Activated CD4-positive, alpha-beta T cell treated with anti-CD3 and anti-CD28 coated beads, Interleukin-2, amount 10 ng/mL, durations not matched to agents 24 days and 14 days (primary cell): ENCODE measurements around the gene NOL6. TPM values are rescaled to one million over a fixed set of nuclear protein-coding genes. Genes with fewer than 3 reads are reported as not detected.
"Not testable (repeated sequence)": the region's sequence is repeated elsewhere in the genome, so short reads cannot be mapped to it uniquely, and the experiment has no call there.

Experiments used
- DNase-seq: peaks from one replicate; pipeline ENCODE4 v3.0.0; 2022
- H3K27ac Mint-ChIP-seq: one replicate; pipeline ENCODE4 v1.8.0; 2022; ENCODE audit warnings: mild to moderate bottlenecking, mixed read lengths
- H3K27me3 Mint-ChIP-seq: one replicate; pipeline ENCODE4 v1.8.0; 2022; ENCODE audit warnings: mixed read lengths
- H3K36me3 Mint-ChIP-seq: one replicate; pipeline ENCODE4 v1.8.0; 2022; ENCODE audit warnings: low read depth, mild to moderate bottlenecking, mixed read lengths
- H3K4me1 Mint-ChIP-seq: one replicate; pipeline ENCODE4 v1.8.0; 2021; ENCODE audit warnings: mixed read lengths
- H3K4me3 Mint-ChIP-seq: one replicate; pipeline ENCODE4 v1.8.0; 2022; ENCODE audit warnings: mild to moderate bottlenecking, moderate library complexity, mixed read lengths
- H3K9me3 Mint-ChIP-seq: one replicate; pipeline ENCODE4 v1.8.0; 2021; ENCODE audit warnings: mixed read lengths
- intact Hi-C: fragments of 100-400 bp; cut with micrococcal nuclease; formaldehyde crosslinking; loops from one replicate; pipeline ENCODE4 v1.15.1; 2023
- total RNA-seq: library from RNA; stranded (reverse); gene quantifications from 2 replicates; pipeline ENCODE4 v1.2.3, GENCODE V29; 2022

NOL6 gene
- total RNA-seq, 1 donor from 2014 or later: 86.7 TPM

- H3K27ac Mint-ChIP-seq, intact Hi-C loops, DNase-seq, H3K4me3 Mint-ChIP-seq, H3K9me3 Mint-ChIP-seq, H3K4me1 Mint-ChIP-seq, H3K36me3 Mint-ChIP-seq: not testable (repeated sequence)
- peaks cover 22% of the 10 kb centered on the region for H3K27me3 Mint-ChIP-seq
These were observed 20.1 kb upstream of the NOL6 start for GRCh38 chr9:33493819-33494218.

GRCh38 chr9:33489066-33489465, 15.3 kb upstream of the NOL6 start:
- H3K27me3 Mint-ChIP-seq: peaks cover 15% of the 10 kb centered on the region
- no peaks in the 10 kb centered on the region for H3K9me3 Mint-ChIP-seq
- H3K27ac Mint-ChIP-seq: no peak overlapping the region
- H3K36me3 Mint-ChIP-seq: no peaks in the 10 kb centered on the region
- no peaks in the 10 kb centered on the region for H3K4me1 Mint-ChIP-seq
- no peak overlapping the region for H3K4me3 Mint-ChIP-seq
- DNase-seq: no peak
- intact Hi-C loops: no loop called here

DNA sequence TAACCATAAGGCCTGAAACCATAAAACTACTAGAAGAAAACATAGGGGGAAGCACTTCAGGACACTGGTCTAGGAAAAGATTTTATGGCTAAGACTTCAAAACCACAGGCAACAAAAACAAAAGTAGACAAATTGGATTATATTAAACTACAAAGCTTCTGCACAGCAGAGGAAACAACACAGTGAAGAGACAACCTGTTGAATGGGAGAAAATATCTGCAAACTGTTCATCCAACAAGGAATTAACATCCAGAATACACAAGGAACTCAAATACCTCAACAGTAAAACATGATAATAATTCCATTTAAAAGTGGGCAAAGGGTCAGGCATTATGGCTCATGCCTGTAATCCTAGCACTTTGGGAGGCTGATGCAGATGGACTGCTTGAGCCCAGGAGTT, 11.6 kb upstream of the NOL6 start:
- H3K4me3 Mint-ChIP-seq, H3K27ac Mint-ChIP-seq, H3K4me1 Mint-ChIP-seq, DNase-seq, intact Hi-C loops, H3K9me3 Mint-ChIP-seq, H3K36me3 Mint-ChIP-seq: not testable (repeated sequence)
- H3K27me3 Mint-ChIP-seq: peaks cover 13% of the 10 kb centered on the region

GRCh38 chr9:33480976-33481375, 7.3 kb upstream of the NOL6 start:
- Mint-ChIP-seq H3K27ac (no peak overlapping the region), H3K36me3 (no peaks in the 10 kb centered on the region), H3K4me1 (no peaks in the 10 kb centered on the region), H3K9me3 (no peaks in the 10 kb centered on the region), H3K27me3 (peaks cover 3% of the 10 kb centered on the region), H3K4me3 (no peak overlapping the region)
- intact Hi-C loops: no loop called here
- no peak for DNase-seq

GRCh38 chr9:33480106-33480505, 6.4 kb upstream of the NOL6 start:
- no peak overlapping the region for H3K27ac Mint-ChIP-seq
- no peak overlapping the region for H3K4me3 Mint-ChIP-seq
- DNase-seq: no peak
- intact Hi-C loops: no loop called here
- no peaks in the 10 kb centered on the region for H3K36me3 Mint-ChIP-seq
- no peaks in the 10 kb centered on the region for H3K4me1 Mint-ChIP-seq
- no peaks in the 10 kb centered on the region for H3K9me3 Mint-ChIP-seq
- peaks cover under 1% of the 10 kb centered on the region for H3K27me3 Mint-ChIP-seq

GRCh38 chr9:33476503-33476902, 2.8 kb upstream of the NOL6 start:
- DNase-seq: no peak
- Mint-ChIP-seq H3K27me3 (no peaks in the 10 kb centered on the region), H3K4me3 (no peak overlapping the region), H3K9me3 (no peaks in the 10 kb centered on the region), H3K36me3 (peaks cover 20% of the 10 kb centered on the region), H3K27ac (no peak overlapping the region), H3K4me1 (peaks cover 11% of the 10 kb centered on the region)
- intact Hi-C loops: no loop called here

GRCh38 chr9:33475357-33475756, 1.6 kb upstream of the NOL6 start:
- Mint-ChIP-seq H3K27me3 (no peaks in the 10 kb centered on the region), H3K36me3 (peaks cover 28% of the 10 kb centered on the region), H3K4me3 (no peak overlapping the region), H3K27ac (no peak overlapping the region), H3K4me1 (peaks cover 15% of the 10 kb centered on the region), H3K9me3 (no peaks in the 10 kb centered on the region)
- intact Hi-C loops: no loop called here
- no peak for DNase-seq

DNA sequence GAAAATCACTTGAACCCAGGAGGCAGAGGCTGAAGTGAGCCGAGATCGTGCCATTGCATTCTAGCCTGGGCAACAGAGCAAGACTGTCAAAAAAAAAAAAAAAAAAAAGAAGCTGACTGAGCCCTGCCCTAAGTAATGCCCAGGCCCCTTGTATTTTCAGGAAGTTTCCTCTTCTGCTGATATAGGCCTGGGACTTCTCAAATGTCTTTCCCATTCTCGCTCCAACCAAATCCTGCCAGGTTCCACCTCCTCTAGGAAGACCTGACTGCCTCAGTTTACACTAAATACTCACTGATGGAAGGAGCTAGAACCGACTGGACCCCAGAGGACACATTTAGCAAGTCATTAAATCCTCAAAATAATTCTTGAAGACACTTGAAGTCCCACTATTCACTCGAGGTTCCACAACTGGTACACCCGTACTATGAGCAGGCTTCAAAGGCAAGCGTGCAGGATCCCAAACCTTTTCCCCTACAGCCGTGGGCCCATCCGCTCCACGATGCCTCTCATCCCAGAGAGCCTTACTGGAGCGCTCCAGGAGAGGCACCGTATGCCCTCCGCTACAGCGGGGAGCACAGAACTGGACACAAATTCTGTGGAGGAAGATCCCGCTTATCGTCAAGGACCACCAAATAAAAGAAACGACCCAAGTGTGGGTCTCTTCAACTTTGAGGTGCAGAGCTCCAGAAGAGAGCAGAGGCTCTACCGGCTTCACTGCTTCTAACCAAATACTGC, 676 bp downstream of the NOL6 start:
- Mint-ChIP-seq H3K4me1 (peaks cover 15% of the 10 kb centered on the region), H3K9me3 (no peaks in the 10 kb centered on the region), H3K36me3 (peaks cover 47% of the 10 kb centered on the region), H3K27ac (peak overlapping the region; percentile 95), H3K27me3 (no peaks in the 10 kb centered on the region), H3K4me3 (peak overlapping the region; percentile 95)
- intact Hi-C loops: loop anchor here (1.0 to 5.0 kb wide), 3 partner anchors 26 to 183 kb away; partner anchors contain the start of genes AQP3 and NFX1
- DNase-seq: peak; percentile 63

- Mint-ChIP-seq H3K4me1 (peaks cover 15% of the 10 kb centered on the region), H3K9me3 (no peaks in the 10 kb centered on the region), H3K27ac (peak overlapping the region; percentile 48), H3K36me3 (peaks cover 53% of the 10 kb centered on the region), H3K4me3 (peak overlapping the region; percentile 95), H3K27me3 (no peaks in the 10 kb centered on the region)
- intact Hi-C loops: loop anchor here (2.0 to 5.0 kb wide), 2 partner anchors 26 to 40 kb away; partner anchors contain the start of gene AQP3
- no peak for DNase-seq
These were observed 1.4 kb downstream of the NOL6 start for GRCh38 chr9:33472171-33472880.

- Mint-ChIP-seq H3K4me3 (peak overlapping the region; percentile 39), H3K36me3 (peaks cover 54% of the 10 kb centered on the region), H3K9me3 (no peaks in the 10 kb centered on the region), H3K4me1 (peaks cover 15% of the 10 kb centered on the region), H3K27ac (no peak overlapping the region), H3K27me3 (no peaks in the 10 kb centered on the region)
- intact Hi-C loops: loop anchor here (5.0 kb wide), 1 partner anchor 41 kb away; no protein-coding TSS in a partner anchor
- DNase-seq: no peak
These were observed 2.4 kb downstream of the NOL6 start for GRCh38 chr9:33471361-33471760.

DNA sequence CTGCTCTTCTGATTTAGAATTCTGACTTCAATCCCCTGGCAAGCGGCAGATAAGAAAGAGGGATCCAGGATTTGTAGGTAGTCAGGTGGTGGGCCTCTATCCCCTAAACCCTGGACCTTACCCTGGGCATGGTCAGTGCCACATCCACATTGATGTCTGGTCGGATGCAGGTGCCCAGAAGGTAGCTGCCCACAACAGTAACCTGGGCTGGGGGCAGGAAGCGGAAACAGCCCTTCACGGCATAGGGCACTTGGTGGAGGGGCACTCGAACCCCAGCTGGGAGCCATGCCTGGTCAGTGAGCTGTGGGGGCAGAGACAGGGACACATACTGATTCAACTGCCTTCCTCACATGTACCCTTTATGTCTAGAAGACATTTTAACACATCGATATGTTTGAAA, 3.8 kb downstream of the NOL6 start:
- Mint-ChIP-seq H3K27ac (no peak overlapping the region), H3K27me3 (no peaks in the 10 kb centered on the region), H3K4me3 (no peak overlapping the region), H3K36me3 (peaks cover 68% of the 10 kb centered on the region), H3K4me1 (peaks cover 15% of the 10 kb centered on the region), H3K9me3 (no peaks in the 10 kb centered on the region)
- DNase-seq: no peak
- intact Hi-C loops: loop anchor here (5.0 kb wide), 1 partner anchor 42 kb away; no protein-coding TSS in a partner anchor

DNA sequence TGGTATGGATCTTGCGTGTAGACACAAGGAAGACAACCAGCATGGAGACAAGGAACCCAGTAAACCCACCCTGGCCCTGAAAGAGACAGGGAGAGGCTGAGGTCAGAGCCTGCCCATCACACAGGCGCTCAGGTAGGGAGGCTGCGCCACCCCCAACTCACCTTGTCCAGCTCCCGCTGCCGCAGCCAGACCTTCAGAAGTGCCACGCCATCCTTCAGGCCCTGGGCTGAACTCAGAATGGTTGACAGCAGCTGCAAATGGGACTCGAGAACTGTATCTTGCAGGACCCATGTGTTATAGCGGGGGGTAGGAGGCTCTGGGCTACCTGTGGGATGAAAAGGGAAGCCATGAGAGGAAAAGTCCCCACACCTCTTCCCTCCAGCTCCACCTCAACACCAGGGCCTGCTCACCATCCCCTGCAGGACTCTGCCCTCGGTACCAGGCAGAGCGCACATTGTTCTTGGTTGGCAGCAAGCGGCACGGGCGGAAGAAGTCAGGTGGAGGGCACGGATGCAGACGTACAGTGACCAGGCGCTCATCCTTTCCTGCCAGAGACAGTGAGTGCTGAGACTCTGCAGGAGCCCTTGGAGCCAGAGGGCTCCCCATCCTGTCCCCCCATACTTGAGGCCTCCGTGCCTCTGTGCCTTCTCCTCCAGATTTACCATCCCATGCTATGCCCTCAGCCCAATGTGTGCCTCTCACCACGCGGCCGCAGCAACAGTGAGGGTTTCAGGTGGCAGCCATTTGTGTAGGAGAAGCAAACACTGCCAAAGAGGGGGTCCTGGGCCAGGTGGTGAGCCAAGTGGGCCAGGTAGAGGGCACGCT, 4.7 kb downstream of the NOL6 start:
- intact Hi-C loops: no loop called here
- Mint-ChIP-seq H3K4me3 (no peak overlapping the region), H3K9me3 (no peaks in the 10 kb centered on the region), H3K27ac (no peak overlapping the region), H3K27me3 (no peaks in the 10 kb centered on the region), H3K4me1 (peaks cover 12% of the 10 kb centered on the region), H3K36me3 (peaks cover 75% of the 10 kb centered on the region)
- DNase-seq: no peak

- Mint-ChIP-seq H3K9me3 (no peaks in the 10 kb centered on the region), H3K27me3 (no peaks in the 10 kb centered on the region), H3K36me3 (peaks cover 76% of the 10 kb centered on the region), H3K27ac (no peak overlapping the region), H3K4me1 (peaks cover 10% of the 10 kb centered on the region), H3K4me3 (no peak overlapping the region)
- DNase-seq: no peak
- intact Hi-C loops: no loop called here
These were observed 5.5 kb downstream of the NOL6 start for GRCh38 chr9:33468215-33468730.
